ENCODE measurements around the gene PDLIM7. TPM values are rescaled to one million over a fixed set of nuclear protein-coding genes. Genes with fewer than 3 reads are reported as not detected.

The PDLIM7 gene
- polyA plus RNA-seq, 1 of the 3 experiments (the other 2 are of a cell fraction), result 206 TPM

GRCh38 chr5:177449140-177450061, 48.0 kb downstream of the PDLIM7 start:
- Histone ChIP-seq H4K20me1 (ENCODE audit: insufficient read depth) (peaks cover 14% of the 10 kb centered on the region), H2AFZ (ENCODE audit: low read depth) (no peak overlapping the region), H3F3A (replicated peaks; ENCODE audit: insufficient read depth) (peaks cover 26% of the 10 kb centered on the region), H3K36me3 (replicated peaks in 1 of 2; ENCODE audit: control insufficient read depth in 1 of 2, insufficient read depth in 2 of 2, low read length in 1 of 2) (peaks cover 2 to 3% of the 10 kb centered on the region in 2 experiments), H3K9me2 (no peaks in the 10 kb centered on the region), H3K4me1 (ENCODE audit: control insufficient read depth in 1 of 2, insufficient read depth in 2 of 2, low read depth in 1 of 2, low read length in 1 of 2) (peaks cover 30 to 69% of the 10 kb centered on the region in 2 experiments), H3K4me3 (ENCODE audit: low read depth in 2 of 2, low read length in 1 of 2) (no peak overlapping the region), H3K4me2 (peak overlapping the region; percentile 86; the same call in 1 of the 2 replicates), H3K27me3 (ENCODE audit: insufficient read depth) (no peaks in the 10 kb centered on the region), H3K79me2 (ENCODE audit: insufficient read depth) (peaks cover 20% of the 10 kb centered on the region; the same call in 1 of the 2 replicates), H3K9me3 (no peaks in the 10 kb centered on the region), H3K9ac (peak overlapping the region; percentile 45; the same call in 1 of the 2 replicates), H3K27ac (ENCODE audit: low read depth in 2 of 2, low read length in 1 of 2) (peak overlapping the region; percentile 16 to 96; a peak in 3 of 4 replicates)
- WGBS (ENCODE audit: low lambda C conversion rate), result 98% methylated on average over 10 of the region's 18 CpGs
- ChIA-PET CTCF (interaction anchor here (0.6 to 15.5 kb wide), 11 partner anchors 9 to 336 kb away, joined by 3 to 318 read pairs (median 4); partner anchors contain the start of genes PDLIM7 and PFN3), POLR2A (interaction anchor here (0.6 to 1.1 kb wide), 3 partner anchors 22 to 46 kb away, joined by 3 read pairs; no protein-coding TSS in a partner anchor)
- TF ChIP-seq RFX5 (IDR thresholded peaks at IDR 0.05; ENCODE audit: low read length) (no peak), RCOR1 (IDR thresholded peaks at IDR 0.05; ENCODE audit: low read length) (no peak), JUND (IDR thresholded peaks at IDR 0.05) (no peak), POLR2AphosphoS5 (IDR thresholded peaks at IDR 0.05; ENCODE audit: low read depth, low read length) (no peak), NRF1 (IDR thresholded peaks at IDR 0.05; ENCODE audit: low read depth, low read length) (no peak), FOXJ3 (CRISPR knock-in tag; IDR thresholded peaks at IDR 0.05) (no peak), MXI1 (IDR thresholded peaks at IDR 0.05; ENCODE audit: low read depth, low read length) (no peak), YY1 (IDR thresholded peaks at IDR 0.05; ENCODE audit: low read depth) (no peak), NFIC (IDR thresholded peaks at IDR 0.05; ENCODE audit: borderline replicate concordance) (no peak), TEAD4 (IDR thresholded peaks at IDR 0.05; ENCODE audit: borderline replicate concordance, insufficient read depth) (no peak)
- TF ChIP-seq, protein P1, sequence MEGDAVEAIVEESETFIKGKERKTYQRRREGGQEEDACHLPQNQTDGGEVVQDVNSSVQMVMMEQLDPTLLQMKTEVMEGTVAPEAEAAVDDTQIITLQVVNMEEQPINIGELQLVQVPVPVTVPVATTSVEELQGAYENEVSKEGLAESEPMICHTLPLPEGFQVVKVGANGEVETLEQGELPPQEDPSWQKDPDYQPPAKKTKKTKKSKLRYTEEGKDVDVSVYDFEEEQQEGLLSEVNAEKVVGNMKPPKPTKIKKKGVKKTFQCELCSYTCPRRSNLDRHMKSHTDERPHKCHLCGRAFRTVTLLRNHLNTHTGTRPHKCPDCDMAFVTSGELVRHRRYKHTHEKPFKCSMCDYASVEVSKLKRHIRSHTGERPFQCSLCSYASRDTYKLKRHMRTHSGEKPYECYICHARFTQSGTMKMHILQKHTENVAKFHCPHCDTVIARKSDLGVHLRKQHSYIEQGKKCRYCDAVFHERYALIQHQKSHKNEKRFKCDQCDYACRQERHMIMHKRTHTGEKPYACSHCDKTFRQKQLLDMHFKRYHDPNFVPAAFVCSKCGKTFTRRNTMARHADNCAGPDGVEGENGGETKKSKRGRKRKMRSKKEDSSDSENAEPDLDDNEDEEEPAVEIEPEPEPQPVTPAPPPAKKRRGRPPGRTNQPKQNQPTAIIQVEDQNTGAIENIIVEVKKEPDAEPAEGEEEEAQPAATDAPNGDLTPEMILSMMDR (IDR thresholded peaks at IDR 0.05), result no peak
- no peak for DNase-seq

DNA sequence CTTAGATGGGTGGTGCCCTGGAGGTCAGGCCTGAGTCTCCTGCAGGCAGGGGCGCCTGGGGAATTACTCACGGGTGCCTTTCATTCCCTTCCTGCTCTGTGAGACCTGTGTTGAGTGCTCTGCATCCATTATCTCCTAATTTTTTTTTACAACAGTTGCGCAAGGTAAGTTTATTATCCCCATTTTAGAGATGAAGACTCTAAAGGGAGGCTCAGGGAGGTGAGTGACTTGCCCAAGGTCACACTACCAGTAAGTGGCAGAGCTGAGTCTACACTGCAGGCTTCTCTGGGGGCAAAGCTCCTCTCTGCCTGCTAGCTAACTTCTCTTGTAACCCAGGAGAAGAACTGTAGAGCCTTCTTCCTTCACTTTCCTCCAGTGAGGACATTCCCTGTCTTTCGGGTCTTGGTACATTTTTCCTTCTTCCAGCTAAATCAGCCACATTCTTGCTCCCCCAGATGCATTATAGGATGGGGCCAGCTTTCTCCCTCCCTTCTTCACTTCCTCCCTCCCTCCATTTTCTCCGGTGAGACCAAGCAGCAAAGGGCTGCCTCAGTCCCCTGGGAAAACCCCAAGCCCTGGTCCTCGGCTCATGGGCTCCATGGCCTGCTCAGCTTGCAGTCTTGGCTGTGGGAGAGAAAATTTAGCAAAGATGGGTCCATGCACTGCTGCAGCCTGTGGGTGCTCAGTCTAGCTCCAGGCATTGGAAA, 49.0 kb downstream of the PDLIM7 start:
- Histone ChIP-seq H3K4me3 (ENCODE audit: low read depth in 2 of 2, low read length in 1 of 2) (peak overlapping the region; percentile 66 to 77), H3K4me2 (peak overlapping the region; percentile 86), H4K20me1 (ENCODE audit: insufficient read depth) (peaks cover 11% of the 10 kb centered on the region; the same call in 1 of the 2 replicates), H3K9ac (peak overlapping the region; percentile 45), H3K27ac (ENCODE audit: low read depth in 2 of 2, low read length in 1 of 2) (peak overlapping the region; percentile 93 to 96), H3K9me3 (no peaks in the 10 kb centered on the region), H3F3A (replicated peaks; ENCODE audit: insufficient read depth) (peaks cover 21% of the 10 kb centered on the region), H3K9me2 (no peaks in the 10 kb centered on the region), H3K4me1 (ENCODE audit: control insufficient read depth in 1 of 2, insufficient read depth in 2 of 2, low read depth in 1 of 2, low read length in 1 of 2) (peaks cover 23 to 59% of the 10 kb centered on the region in 2 experiments), H2AFZ (ENCODE audit: low read depth) (no peak overlapping the region), H3K79me2 (ENCODE audit: insufficient read depth) (peaks cover 24% of the 10 kb centered on the region), H3K36me3 (replicated peaks in 1 of 2; ENCODE audit: control insufficient read depth in 1 of 2, insufficient read depth in 2 of 2, low read length in 1 of 2) (peaks cover 5 to 8% of the 10 kb centered on the region in 2 experiments), H3K27me3 (ENCODE audit: insufficient read depth) (no peaks in the 10 kb centered on the region)
- ChIA-PET POLR2A (interaction anchor here (0.6 to 6.1 kb wide), 5 partner anchors 22 to 58 kb away, joined by 3 to 46 read pairs (median 3); partner anchors contain the start of gene GRK6), CTCF (interaction anchor here (1.0 to 15.5 kb wide), 12 partner anchors 7 to 335 kb away, joined by 3 to 318 read pairs (median 6); partner anchors contain the start of genes GRK6, PDLIM7 and PFN3)
- no peak for TF ChIP-seq MXI1 (IDR thresholded peaks at IDR 0.05; ENCODE audit: low read depth, low read length)
- TF ChIP-seq MEF2A (IDR thresholded peaks at IDR 0.05; ENCODE audit: borderline replicate concordance, low read depth), result no peak
- no peak for TF ChIP-seq GABPA (IDR thresholded peaks at IDR 0.05; ENCODE audit: low read depth)
- TF ChIP-seq, protein P1 (IDR thresholded peaks at IDR 0.05), result no peak
- no peak for TF ChIP-seq TEAD4 (IDR thresholded peaks at IDR 0.05; ENCODE audit: borderline replicate concordance, insufficient read depth)
- TF ChIP-seq FOXM1 (IDR thresholded peaks at IDR 0.05; ENCODE audit: low read depth), result no peak
- 54% methylated on average over 6 of the region's 6 CpGs for WGBS (ENCODE audit: low lambda C conversion rate)
- no peak for DNase-seq
